Suprapubic skin (tissue), 4 donors: ENCODE data around the gene IFI27. TPM values are rescaled to one million over a fixed set of nuclear protein-coding genes. Genes with fewer than 3 reads are reported as not detected.
"Not testable (repeated sequence)": the region's sequence is repeated elsewhere in the genome, so short reads cannot be mapped to it uniquely, and the experiment has no call there.

ENCODE experiments used
- DNase-seq, 2 donors: peaks; one replicate each; pipeline ENCODE4 v3.0.0-alpha.2; 2019; ENCODE audit warnings: low spot score in 2 of 2
- H3K27ac ChIP-seq: fragments of 200-600 bp; sonication (generic); one replicate; pipeline ENCODE4 v1.5.1; 2019
- H3K27me3 ChIP-seq: fragments of 200-600 bp; sonication (generic); one replicate; pipeline ENCODE4 v1.5.1; 2019
- H3K36me3 ChIP-seq: fragments of 200-600 bp; sonication (generic); one replicate; pipeline ENCODE4 v1.5.1; 2019
- H3K4me1 ChIP-seq: fragments of 200-600 bp; sonication (generic); one replicate; pipeline ENCODE4 v1.5.1; 2019
- H3K4me3 ChIP-seq: fragments of 200-600 bp; sonication (generic); one replicate; pipeline ENCODE4 v1.5.1; 2019; ENCODE audit warnings: mild to moderate bottlenecking
- H3K9me3 ChIP-seq: fragments of 200-600 bp; sonication (generic); one replicate; pipeline ENCODE4 v1.5.1; 2019
- CTCF ChIP-seq, 2 donors: fragments of 200-600 bp in 1 of 2; fragments of 450-650 bp in 1 of 2; sonication (generic) in 1 of 2; IDR thresholded peaks; one replicate each; pipeline ENCODE4 v1.5.1; 2016 to 2019; ENCODE audit warnings: antibody characterized with exemption in 2 of 2, mild to moderate bottlenecking in 1 of 2, moderate library complexity in 1 of 2
- EP300 ChIP-seq: sonication (generic); formaldehyde crosslinking; IDR thresholded peaks from one replicate; pipeline ENCODE4 v1.6.1; 2017; ENCODE audit warnings: antibody characterized with exemption
- POLR2A ChIP-seq, 2 donors: fragments of 450-650 bp; IDR thresholded peaks; one replicate each; pipeline ENCODE4 v1.6.1; 2017; ENCODE audit warnings: antibody characterized with exemption in 2 of 2, mild to moderate bottlenecking in 2 of 2, moderate library complexity in 2 of 2
- POLR2AphosphoS5 ChIP-seq, 3 donors: sonication (generic); formaldehyde crosslinking; IDR thresholded peaks; one replicate each; pipeline ENCODE4 v1.6.1; 2017; ENCODE audit warnings: antibody characterized with exemption in 3 of 3
- WGBS: methylation state at CpG from one replicate; pipeline ENCODE4 v1.1.5; 2018; 5-methylcytosine and 5-hydroxymethylcytosine counted together
- total RNA-seq, 4 donors: library from RNA; depleted of rRNA; stranded (reverse); fragments of >200 nt; gene quantifications; one replicate each; pipeline ENCODE4 v1.1.0, GENCODE V29; 2016

IFI27 gene
- total RNA-seq, result 100 to 1,000 TPM in 2 of 4 donors, 10 to 100 TPM in 2; 26.9 to 197 (median 142) TPM

- DNase-seq, result peak in 1 of 2 donors; percentile 75
- peak within 1 kb of the TSS; percentile 35 for H3K4me3 ChIP-seq
- peaks cover 51% of the 10 kb centered on the region for H3K4me1 ChIP-seq
- H3K9me3 ChIP-seq, result no peaks in the 10 kb centered on the region
- H3K36me3 ChIP-seq, result no peaks in the 10 kb centered on the region
- WGBS, result 50% methylated on average over 9 of the region's 14 CpGs
- TF ChIP-seq POLR2AphosphoS5 (IDR thresholded peaks at IDR 0.05) (no peak), POLR2A (IDR thresholded peaks at IDR 0.05) (peak in 1 of 2 donors; percentile 62)
- H3K27ac ChIP-seq, result peak within 1 kb of the TSS; percentile 54
- H3K27me3 ChIP-seq, result no peaks in the 10 kb centered on the region
Observed at GRCh38 chr14:94110552-94111181, at the start of gene IFI27. TSS of gene IFI27 (plus strand) at chr14:94110736.

- H3K27me3 ChIP-seq, result no peaks in the 10 kb centered on the region
- DNase-seq, result no peak
- no peak overlapping the region for H3K4me3 ChIP-seq
- peaks cover 51% of the 10 kb centered on the region for H3K36me3 ChIP-seq
- H3K27ac ChIP-seq, result no peak overlapping the region
- H3K4me1 ChIP-seq, result peaks cover 34% of the 10 kb centered on the region
- 78% methylated on average over 9 of the region's 9 CpGs for WGBS
- H3K9me3 ChIP-seq, result no peaks in the 10 kb centered on the region
- TF ChIP-seq CTCF (IDR thresholded peaks at IDR 0.05), result no peak
Observed at GRCh38 chr14:94062344-94062940, 48.1 kb upstream of the IFI27 start.

- no peak overlapping the region for H3K4me3 ChIP-seq
- peaks cover 6% of the 10 kb centered on the region for H3K9me3 ChIP-seq
- no peak overlapping the region for H3K27ac ChIP-seq
- H3K36me3 ChIP-seq, result peaks cover 14% of the 10 kb centered on the region
- no peak for DNase-seq
- peaks cover 34% of the 10 kb centered on the region for H3K4me1 ChIP-seq
- TF ChIP-seq EP300 (no peak), CTCF (IDR thresholded peaks at IDR 0.05) (no peak), POLR2A (IDR thresholded peaks at IDR 0.05) (no peak), POLR2AphosphoS5 (IDR thresholded peaks at IDR 0.05) (no peak)
- H3K27me3 ChIP-seq, result no peaks in the 10 kb centered on the region
- WGBS, result 40% methylated on average over 8 of the region's 8 CpGs
Observed at GRCh38 chr14:94066089-94066676, 44.4 kb upstream of the IFI27 start.

- peaks cover 13% of the 10 kb centered on the region for H3K4me1 ChIP-seq
- not testable (repeated sequence) for H3K27me3 ChIP-seq, H3K9me3 ChIP-seq, DNase-seq, H3K36me3 ChIP-seq, H3K27ac ChIP-seq, H3K4me3 ChIP-seq
- WGBS, result 93% methylated on average over 3 of the region's 3 CpGs
Observed at GRCh38 chr14:94072076-94072475, 38.5 kb upstream of the IFI27 start.

- 95% methylated on average over 3 of the region's 3 CpGs for WGBS
- no peak for DNase-seq
- H3K9me3 ChIP-seq, result peaks cover 2% of the 10 kb centered on the region
- H3K27me3 ChIP-seq, result no peaks in the 10 kb centered on the region
- H3K4me3 ChIP-seq, result no peak overlapping the region
- no peak overlapping the region for H3K27ac ChIP-seq
- H3K36me3 ChIP-seq, result peaks cover 6% of the 10 kb centered on the region
- TF ChIP-seq CTCF (IDR thresholded peaks at IDR 0.05), result no peak
- TF ChIP-seq POLR2AphosphoS5 (IDR thresholded peaks at IDR 0.05), result no peak
- no peak for TF ChIP-seq EP300
- no peak for TF ChIP-seq POLR2A (IDR thresholded peaks at IDR 0.05)
- peaks cover 38% of the 10 kb centered on the region for H3K4me1 ChIP-seq
Observed at GRCh38 chr14:94074534-94074933, 36.0 kb upstream of the IFI27 start.

- Histone ChIP-seq H3K9me3 (no peaks in the 10 kb centered on the region), H3K27me3 (no peaks in the 10 kb centered on the region), H3K4me3 (no peak overlapping the region), H3K4me1 (peaks cover 42% of the 10 kb centered on the region), H3K27ac (no peak overlapping the region), H3K36me3 (peaks cover 6% of the 10 kb centered on the region)
- TF ChIP-seq CTCF (IDR thresholded peaks at IDR 0.05) (no peak), POLR2A (IDR thresholded peaks at IDR 0.05) (no peak), POLR2AphosphoS5 (IDR thresholded peaks at IDR 0.05) (no peak), EP300 (no peak)
- WGBS, result 96% methylated on average over 2 of the region's 2 CpGs
- no peak for DNase-seq
Observed at GRCh38 chr14:94075008-94075407, 35.5 kb upstream of the IFI27 start.
